ENCODE data around the gene AP1S3. TPM values are rescaled to one million over a fixed set of nuclear protein-coding genes. Genes with fewer than 3 reads are reported as not detected.

AP1S3 gene
- total RNA-seq, 1 donor from 2014 or later: 4.1 TPM

GRCh38 chr2:223852281-223852795 is 15.0 kb upstream of the AP1S3 start:
- peaks cover 16% of the 10 kb centered on the region for H3K9me3 Mint-ChIP-seq

GRCh38 chr2:223847410-223847809 is 10.0 kb upstream of the AP1S3 start:
- H3K36me3 Mint-ChIP-seq (ENCODE audit: low read depth): peaks cover 26% of the 10 kb centered on the region
- H3K4me3 Mint-ChIP-seq: no peak overlapping the region
- H3K4me1 Mint-ChIP-seq: no peaks in the 10 kb centered on the region
- no peak overlapping the region for H3K27ac Mint-ChIP-seq (ENCODE audit: unreplicated experiment)
- no peaks in the 10 kb centered on the region for H3K27me3 Mint-ChIP-seq (ENCODE audit: low read depth)
- DNase-seq (ENCODE audit: low read depth, low spot score): no peak
- TF ChIP-seq CTCF (conservative IDR thresholded peaks at IDR 0.05): no peak
- H3K9me3 Mint-ChIP-seq: peaks cover 16% of the 10 kb centered on the region

More at GRCh38 chr2:223852281-223852795, 15.0 kb upstream of the AP1S3 start:
- no peaks in the 10 kb centered on the region for H3K4me1 Mint-ChIP-seq
- no peaks in the 10 kb centered on the region for H3K27me3 Mint-ChIP-seq (ENCODE audit: low read depth)
- no peak overlapping the region for H3K4me3 Mint-ChIP-seq
- no peak for DNase-seq (ENCODE audit: low read depth, low spot score)
- peaks cover 25% of the 10 kb centered on the region for H3K36me3 Mint-ChIP-seq (ENCODE audit: low read depth)
- no peak overlapping the region for H3K27ac Mint-ChIP-seq (ENCODE audit: unreplicated experiment)
- TF ChIP-seq CTCF (conservative IDR thresholded peaks at IDR 0.05): no peak

GRCh38 chr2:223846515-223846914 is 9.1 kb upstream of the AP1S3 start:
- H3K4me3 Mint-ChIP-seq: no peak overlapping the region
- no peaks in the 10 kb centered on the region for H3K27me3 Mint-ChIP-seq (ENCODE audit: low read depth)
- H3K36me3 Mint-ChIP-seq (ENCODE audit: low read depth): peaks cover 26% of the 10 kb centered on the region
- H3K27ac Mint-ChIP-seq (ENCODE audit: unreplicated experiment): no peak overlapping the region
- no peak for DNase-seq (ENCODE audit: low read depth, low spot score)
- TF ChIP-seq CTCF (conservative IDR thresholded peaks at IDR 0.05): no peak
- no peaks in the 10 kb centered on the region for H3K4me1 Mint-ChIP-seq
- H3K9me3 Mint-ChIP-seq: peaks cover 16% of the 10 kb centered on the region

- Mint-ChIP-seq H3K4me3 (no peak overlapping the region), H3K36me3 (ENCODE audit: low read depth) (peaks cover 2% of the 10 kb centered on the region), H3K27me3 (ENCODE audit: low read depth) (peaks cover 10% of the 10 kb centered on the region), H3K9me3 (no peaks in the 10 kb centered on the region), H3K4me1 (peaks cover 11% of the 10 kb centered on the region), H3K27ac (ENCODE audit: unreplicated experiment) (no peak overlapping the region)
- no peak for DNase-seq (ENCODE audit: low read depth, low spot score)
- TF ChIP-seq CTCF (conservative IDR thresholded peaks at IDR 0.05): no peak
These were observed 4.2 kb upstream of the AP1S3 start for GRCh38 chr2:223841436-223842190.

DNA sequence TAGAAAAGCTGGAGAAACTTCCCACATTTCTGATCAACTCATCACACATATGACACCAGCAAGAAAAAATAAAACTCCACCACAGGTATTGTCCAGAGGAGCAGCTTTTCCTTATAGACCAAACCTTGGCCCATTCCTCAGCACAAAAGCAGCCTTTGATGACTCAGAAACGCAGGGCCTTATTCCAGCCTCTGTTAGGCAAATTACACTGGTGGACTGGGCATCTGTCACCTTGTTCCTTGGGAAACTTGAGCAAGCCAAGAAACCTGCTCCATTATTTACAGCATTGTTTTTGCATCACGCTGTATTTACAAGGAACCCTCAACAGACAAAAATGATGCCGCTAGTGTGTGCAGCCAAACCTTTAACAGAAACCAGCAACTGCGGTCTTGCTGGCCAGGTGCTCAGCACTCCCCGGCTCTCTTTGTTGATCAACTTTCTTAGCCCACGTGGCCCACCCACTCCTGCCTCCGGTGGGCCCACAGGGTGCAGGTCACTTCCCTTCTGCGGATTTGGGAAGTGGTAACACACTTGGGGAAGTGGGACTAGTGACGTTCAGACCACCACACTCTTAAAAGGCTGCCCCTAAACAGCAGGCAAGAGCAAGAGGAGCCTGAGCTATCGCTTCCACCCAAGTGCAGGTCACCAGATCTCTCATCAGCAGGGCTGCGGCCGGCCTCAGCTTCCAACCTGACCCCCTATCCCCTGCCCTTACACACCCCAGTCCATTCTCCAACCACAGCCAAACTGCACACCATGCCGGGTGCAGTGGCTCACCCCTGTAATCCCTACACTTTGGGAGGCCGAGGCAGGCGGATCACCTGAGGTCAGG is 1.5 kb downstream of the AP1S3 start:
- Mint-ChIP-seq H3K4me1 (peaks cover 12% of the 10 kb centered on the region), H3K9me3 (no peaks in the 10 kb centered on the region), H3K36me3 (ENCODE audit: low read depth) (no peaks in the 10 kb centered on the region), H3K4me3 (peak overlapping the region; percentile 94), H3K27ac (ENCODE audit: unreplicated experiment) (no peak overlapping the region), H3K27me3 (ENCODE audit: low read depth) (peaks cover 20% of the 10 kb centered on the region)
- TF ChIP-seq CTCF (conservative IDR thresholded peaks at IDR 0.05): no peak
- DNase-seq (ENCODE audit: low read depth, low spot score): no peak

All from neural crest cell (in vitro differentiated cells).